GM20431 (cell line): ENCODE results near the gene PRDM12.
"Not testable (repeated sequence)": the region's sequence is repeated elsewhere in the genome, so short reads cannot be mapped to it uniquely, and the experiment has no call there.

Experiments
- in situ Hi-C: fragments of 300-500 bp; cut with MseI, MboI; formaldehyde crosslinking; loops from one replicate; pipeline ENCODE4 v1.15.0; 2020; ENCODE audit warnings: low sequenced_read_pairs; ENCODE audit not compliant: unreplicated experiment

Gene PRDM12

GRCh38 chr9:130682421-130683121, 18.2 kb downstream of the PRDM12 start:
- in situ Hi-C loops, result loop anchor here (5.0 kb wide), 1 partner anchor 215 kb away; no protein-coding TSS in a partner anchor

DNA sequence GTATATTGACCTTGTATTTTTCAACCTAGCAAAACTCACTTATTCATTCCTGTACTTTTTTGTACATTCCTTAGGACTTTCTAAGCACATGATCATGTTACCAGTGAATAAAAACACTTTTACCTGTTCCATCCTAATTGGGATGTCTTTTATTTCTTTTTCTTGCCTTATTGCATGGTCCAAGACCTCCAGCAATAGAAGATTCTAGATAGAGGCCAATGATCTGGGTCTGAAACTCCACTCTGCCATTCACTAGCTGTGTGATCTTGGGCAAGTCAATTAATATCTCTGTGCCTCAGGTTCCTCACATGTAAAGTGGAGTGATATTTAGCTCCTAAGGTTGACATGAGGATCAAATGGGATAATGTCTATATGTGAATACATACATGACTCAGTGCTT, 20.7 kb downstream of the PRDM12 start:
- in situ Hi-C loops, result no loop called here

DNA sequence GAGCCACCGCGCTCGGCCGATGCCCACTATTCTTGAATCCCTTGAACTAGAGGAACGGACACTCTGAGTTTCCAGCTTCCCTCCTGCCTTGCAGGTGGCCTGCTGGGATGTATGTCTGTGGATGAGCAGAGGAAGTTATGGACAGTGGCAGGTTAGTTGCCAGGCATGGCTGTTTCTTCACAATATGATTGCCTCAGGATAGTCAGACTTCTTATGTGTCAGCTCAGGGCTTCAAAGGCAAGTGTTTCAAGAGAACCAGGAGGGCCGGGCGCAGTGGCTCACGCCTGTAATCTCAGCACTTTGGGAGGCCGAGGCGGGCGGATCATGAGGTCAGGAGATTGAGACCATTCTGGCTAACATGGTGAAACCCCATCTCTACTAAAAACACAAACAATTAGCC, 21.6 kb downstream of the PRDM12 start:
- in situ Hi-C loops, result not testable (repeated sequence)

DNA sequence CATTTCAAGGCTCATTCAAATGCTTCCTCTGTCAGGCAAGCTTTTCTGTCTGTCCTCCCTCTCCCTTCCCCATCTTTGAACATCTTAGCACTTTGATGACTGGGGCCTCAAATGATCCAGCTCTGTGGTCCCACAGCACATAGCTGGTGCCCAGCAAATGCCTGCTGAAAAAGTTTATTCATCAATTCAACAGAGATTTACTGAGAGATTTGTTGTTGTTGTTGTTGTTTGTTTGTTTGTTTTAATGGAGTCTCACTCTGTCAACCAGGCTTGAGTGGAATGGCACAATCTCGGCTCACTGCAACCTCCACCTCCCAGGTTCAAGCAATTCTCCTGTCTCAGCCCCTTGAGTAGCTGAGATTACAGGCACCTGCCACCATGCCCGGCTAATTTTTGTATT, 23.2 kb downstream of the PRDM12 start:
- in situ Hi-C loops, result no loop called here

- in situ Hi-C loops, result no loop called here
Observed at GRCh38 chr9:130688072-130688471, 23.7 kb downstream of the PRDM12 start.

GRCh38 chr9:130689572-130689936, 25.2 kb downstream of the PRDM12 start:
- in situ Hi-C loops, result no loop called here

DNA sequence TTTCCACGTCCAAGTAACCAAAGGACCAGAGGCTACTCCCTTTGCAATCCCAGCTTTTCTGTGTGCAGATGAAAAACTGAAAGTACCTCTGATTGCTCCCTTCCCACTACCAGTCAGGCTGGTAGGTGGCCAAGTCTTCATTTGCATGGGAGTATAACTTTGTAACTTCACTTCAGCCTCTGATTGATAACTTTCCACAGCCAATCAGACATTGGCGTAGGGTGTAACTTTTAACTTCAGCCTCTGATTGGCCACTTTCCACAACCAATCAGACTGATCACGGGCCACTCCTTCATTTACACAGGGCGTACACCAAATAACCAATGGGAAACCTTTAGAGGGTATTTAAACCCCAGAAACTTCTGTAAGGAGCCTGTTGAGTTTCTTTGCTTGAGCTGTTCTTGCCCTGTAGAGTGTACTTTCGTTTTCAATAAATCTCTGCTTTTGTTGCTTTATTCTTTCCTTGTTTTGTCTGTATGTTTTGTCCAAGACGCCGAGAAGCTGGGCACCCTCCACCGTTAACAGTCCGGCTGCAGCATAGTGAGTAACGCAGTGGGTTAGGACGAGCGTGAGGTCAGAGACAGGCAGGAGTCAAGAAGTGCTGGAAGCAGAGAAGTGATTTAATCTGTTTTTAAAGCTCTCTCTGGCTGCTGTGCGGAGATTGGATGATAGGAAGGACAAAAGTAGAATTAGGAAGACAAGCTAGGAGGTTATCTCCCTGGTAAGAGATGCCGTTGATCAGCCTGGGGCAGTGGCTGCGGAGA, 25.7 kb downstream of the PRDM12 start:
- in situ Hi-C loops, result no loop called here

- in situ Hi-C loops, result no loop called here
Observed at GRCh38 chr9:130692321-130692720, 27.9 kb downstream of the PRDM12 start.

DNA sequence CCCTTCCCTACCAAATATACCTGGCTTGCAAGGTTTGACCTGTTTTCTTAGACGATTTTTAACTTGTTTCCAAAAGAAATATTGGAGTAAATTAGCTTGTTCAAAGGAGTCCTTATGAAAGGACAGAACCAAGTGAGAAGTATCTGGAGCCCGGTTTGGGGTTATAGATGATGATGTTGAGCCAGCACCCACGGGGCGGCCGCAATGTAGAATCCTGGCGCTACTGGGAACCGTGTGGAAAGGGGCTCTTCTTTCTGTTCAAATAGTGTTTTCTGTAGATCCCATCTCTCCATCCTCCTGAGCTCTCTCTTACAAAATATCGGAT, 28.7 kb downstream of the PRDM12 start:
- in situ Hi-C loops, result no loop called here

DNA sequence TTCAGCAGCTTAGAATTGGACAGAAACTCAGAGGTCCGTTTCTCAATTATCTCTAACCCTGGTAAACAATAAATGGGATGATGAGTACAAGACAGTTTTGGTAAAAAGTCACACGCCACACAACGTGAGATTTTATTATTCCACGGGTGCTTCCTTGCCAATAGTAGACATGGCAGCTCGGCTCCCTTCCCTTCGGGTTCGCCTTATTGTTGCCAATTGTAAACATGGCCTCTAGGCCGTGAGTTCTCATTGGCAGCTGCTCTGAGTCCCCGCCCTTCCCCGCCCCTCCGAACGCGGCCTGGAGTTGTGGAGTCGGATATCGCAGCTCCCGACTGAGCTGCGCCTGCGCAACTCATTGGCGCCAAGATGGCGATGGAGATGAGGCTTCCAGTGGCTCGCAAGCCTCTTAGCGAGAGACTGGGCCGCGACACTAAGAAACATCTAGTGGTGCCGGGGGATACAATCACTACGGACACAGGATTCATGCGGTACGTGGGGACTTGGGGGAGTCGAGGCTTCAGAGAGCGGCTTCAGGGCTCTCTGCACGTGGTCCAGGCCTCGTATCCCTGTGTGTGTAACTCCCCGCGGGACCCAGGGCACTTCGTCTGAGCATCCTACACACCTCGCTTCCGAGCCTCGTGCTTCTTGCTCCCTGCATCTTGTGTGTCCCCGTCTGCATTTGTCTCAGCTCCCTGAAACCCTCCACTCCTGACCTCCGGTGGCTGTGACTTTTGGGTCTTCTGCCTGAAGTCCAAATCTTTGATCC, 29.2 kb downstream of the PRDM12 start, which contains the start of gene EXOSC2:
Gene EXOSC2, plus strand, starts transcription at position 355 of the 766 bp plus-strand sequence. Its CDS starts 12 bp downstream, at position 367.
- in situ Hi-C loops, result no loop called here

GRCh38 chr9:130694205-130694604, 29.8 kb downstream of the PRDM12 start:
- in situ Hi-C loops, result no loop called here

DNA sequence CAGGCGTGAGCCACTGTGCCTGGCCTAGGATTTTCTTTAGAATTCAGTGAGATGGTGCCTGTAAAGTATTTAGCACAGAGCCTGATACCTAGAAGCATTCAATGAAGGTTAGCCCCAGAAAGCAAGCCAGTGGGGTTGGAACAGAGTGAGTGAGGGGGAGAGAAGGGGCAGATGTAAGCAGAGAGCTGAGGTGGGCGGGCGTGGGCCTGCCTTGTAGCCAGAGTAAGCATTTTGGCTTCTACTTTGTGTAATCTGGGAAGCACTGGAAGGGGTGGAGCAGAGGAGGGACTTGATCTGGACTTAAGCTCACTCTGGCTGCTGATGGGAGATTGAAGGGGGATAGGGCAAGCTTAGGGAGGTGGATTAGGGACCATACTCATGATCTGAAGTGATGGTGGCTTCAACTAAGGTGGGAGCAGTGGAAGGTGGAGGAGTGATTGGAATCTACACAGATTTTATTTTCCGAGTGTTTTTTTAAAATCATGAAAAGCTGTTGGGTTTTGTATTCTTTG, 31.8 kb downstream of the PRDM12 start:
- in situ Hi-C loops, result no loop called here

- in situ Hi-C loops, result no loop called here
Observed at GRCh38 chr9:130696996-130697395, 32.6 kb downstream of the PRDM12 start.

GRCh38 chr9:130698514-130698913, 34.1 kb downstream of the PRDM12 start:
- in situ Hi-C loops, result no loop called here

GRCh38 chr9:130699047-130699446, 34.7 kb downstream of the PRDM12 start:
- in situ Hi-C loops, result no loop called here

DNA sequence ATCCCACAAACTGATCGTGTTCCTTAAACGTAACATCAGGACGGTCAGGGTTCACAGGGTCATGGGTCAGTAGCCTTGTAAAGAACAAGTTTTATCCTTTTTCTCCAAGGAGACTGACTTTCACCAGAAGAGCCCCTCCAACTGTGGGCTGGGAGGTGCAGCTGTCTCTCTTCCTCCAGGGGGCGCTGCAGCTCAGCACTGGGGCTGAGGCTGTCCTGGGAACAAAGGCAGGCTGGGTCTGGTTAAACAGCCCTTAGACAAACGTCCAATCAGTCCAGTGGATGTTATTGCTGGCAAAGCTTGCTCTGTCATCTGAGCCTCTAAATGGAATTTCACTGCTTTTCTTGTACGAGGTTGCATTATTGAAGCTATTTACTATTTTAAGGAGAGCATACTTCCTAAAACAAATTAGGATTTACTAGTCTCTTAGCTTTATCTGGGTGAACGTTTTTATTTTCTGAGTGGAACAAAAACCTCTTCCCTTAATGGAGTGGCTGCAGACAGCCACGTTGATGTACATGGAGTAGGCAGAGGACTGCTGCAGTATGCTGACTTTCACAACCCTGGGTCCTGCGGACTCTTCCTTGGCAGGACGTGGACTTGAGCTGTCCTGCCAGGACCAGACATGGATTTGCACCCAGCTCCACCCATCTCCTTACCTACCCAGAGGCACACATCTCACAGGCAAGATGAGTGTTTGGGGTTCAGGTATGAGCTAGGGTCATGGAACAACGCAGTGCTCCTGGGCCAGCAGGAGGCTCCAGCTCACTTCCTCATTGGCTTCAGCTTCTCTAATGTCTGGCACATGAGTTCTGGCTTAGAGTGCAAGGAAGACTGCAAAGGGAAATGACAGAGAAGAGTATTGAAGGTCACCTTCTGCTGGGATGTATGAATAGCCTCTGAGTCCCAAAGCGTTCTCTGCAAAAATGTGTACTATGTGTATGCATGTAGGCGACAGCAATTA, 36.9 kb downstream of the PRDM12 start:
- in situ Hi-C loops, result loop anchor here (10.0 to 25.0 kb wide), 2 partner anchors 163 to 336 kb away; no protein-coding TSS in a partner anchor

- in situ Hi-C loops, result loop anchor here (10.0 to 25.0 kb wide), 2 partner anchors 161 to 334 kb away; no protein-coding TSS in a partner anchor
Observed at GRCh38 chr9:130703501-130703900, 39.1 kb downstream of the PRDM12 start.

DNA sequence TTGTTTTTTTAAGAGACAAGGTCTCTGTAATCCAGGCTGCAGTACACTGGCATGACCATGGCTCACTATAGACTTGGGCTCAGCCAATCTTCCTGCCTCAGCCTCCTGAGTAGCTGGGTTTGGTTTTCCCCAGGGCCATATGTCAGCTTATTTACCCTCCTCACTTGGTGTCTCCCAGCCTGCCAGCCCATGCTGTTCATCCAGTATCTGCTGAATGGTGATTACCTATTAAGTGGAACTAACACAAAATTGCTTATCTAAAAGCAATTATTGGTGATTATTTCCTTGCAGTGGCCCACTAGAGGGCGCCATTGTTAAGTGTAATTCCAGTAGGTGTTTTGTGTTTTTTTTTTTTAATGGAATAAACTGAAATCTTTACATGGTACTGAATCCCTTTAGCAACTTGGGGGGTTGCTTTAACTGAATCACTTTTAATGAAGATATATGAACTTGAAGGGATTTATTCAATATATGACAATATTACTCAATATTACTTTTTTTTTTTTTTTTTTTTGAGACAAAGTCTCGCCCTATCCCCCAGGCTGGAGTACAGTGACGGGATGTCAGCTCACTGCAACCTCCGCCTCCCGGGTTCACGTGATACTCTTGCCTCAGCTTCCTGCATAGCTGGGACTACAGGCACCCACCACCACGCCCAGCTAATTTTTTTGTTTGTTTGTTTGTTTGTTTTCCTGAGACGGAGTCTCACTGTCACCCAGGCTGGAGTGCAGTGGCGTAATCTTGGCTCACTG, 43.0 kb downstream of the PRDM12 start:
- in situ Hi-C loops, result loop anchor here (10.0 to 25.0 kb wide), 2 partner anchors 157 to 330 kb away; no protein-coding TSS in a partner anchor
